CD4-positive, CD25-positive, alpha-beta regulatory T cell (primary cell): Measurements from ENCODE around the gene ANKLE1. TPM values are rescaled to one million over a fixed set of nuclear protein-coding genes. Genes with fewer than 3 reads are reported as not detected.

Experiments
- ATAC-seq, 2 donors: fragments of 150-1000 bp; cut with Tn5 transposase; one replicate each; pipeline ENCODE4 v1.10.0; 2021; ENCODE audit warnings: low read depth in 2 of 2, moderate number of reproducible peaks in 2 of 2, moderate library complexity in 1 of 2
- DNase-seq, 3 donors: peaks; one replicate each; pipeline versions ENCODE4 v3.0.0 to v3.0.0-alpha.2; 2012 to 2022; ENCODE audit warnings: mixed read lengths in 1 of 3
- H3K27ac ChIP-seq: one replicate; pipeline ENCODE4 v1.7.0; 2013; ENCODE audit warnings: mild to moderate bottlenecking, low read length; ENCODE audit not compliant: insufficient read depth, poor library complexity, severe bottlenecking
- H3K27me3 ChIP-seq: one replicate; pipeline ENCODE4 v1.7.0; 2013; ENCODE audit warnings: low read length; ENCODE audit not compliant: control insufficient read depth, insufficient read depth
- H3K36me3 ChIP-seq: one replicate; pipeline ENCODE4 v1.7.0; 2013; ENCODE audit warnings: mild to moderate bottlenecking, low read length, moderate library complexity; ENCODE audit not compliant: control insufficient read depth, insufficient read depth
- H3K4me1 ChIP-seq: 2 replicates; pipeline ENCODE4 v1.7.0; 2013; ENCODE audit warnings: mild to moderate bottlenecking, low read length; ENCODE audit not compliant: insufficient read depth, control insufficient read depth, poor library complexity, severe bottlenecking
- H3K4me3 ChIP-seq: one replicate; pipeline ENCODE4 v1.7.0; 2013; ENCODE audit warnings: low read depth, mild to moderate bottlenecking, low read length, moderate library complexity
- H3K9me3 ChIP-seq, 2 experiments: 1 replicate in 1 of 2; 2 replicates in 1 of 2; pipeline ENCODE4 v1.7.0; 2013; ENCODE audit warnings: low read length in 2 of 2, mild to moderate bottlenecking in 1 of 2, moderate library complexity in 1 of 2; ENCODE audit not compliant: control insufficient read depth in 2 of 2
- H3K27ac Mint-ChIP-seq, 3 donors: one replicate each; pipeline ENCODE4 v1.8.0; 2020 to 2022; ENCODE audit warnings: mild to moderate bottlenecking in 3 of 3, mixed read lengths in 3 of 3, moderate library complexity in 2 of 3
- H3K27me3 Mint-ChIP-seq: one replicate; pipeline ENCODE4 v1.8.0; 2022; ENCODE audit warnings: mild to moderate bottlenecking, mixed read lengths
- H3K36me3 Mint-ChIP-seq: one replicate; pipeline ENCODE4 v1.8.0; 2020; ENCODE audit warnings: mixed read lengths
- H3K4me1 Mint-ChIP-seq, 4 donors: one replicate each; pipeline ENCODE4 v1.8.0; 2020 to 2022; ENCODE audit warnings: mixed read lengths in 4 of 4, mild to moderate bottlenecking in 1 of 4
- H3K4me3 Mint-ChIP-seq, 4 donors: one replicate each; pipeline ENCODE4 v1.8.0; 2020 to 2022; ENCODE audit warnings: mild to moderate bottlenecking in 4 of 4, mixed read lengths in 4 of 4, moderate library complexity in 3 of 4
- H3K9me3 Mint-ChIP-seq, 7 donors: one replicate each; pipeline ENCODE4 v1.8.0; 2020 to 2022; ENCODE audit warnings: mixed read lengths in 7 of 7, mild to moderate bottlenecking in 3 of 7, moderate library complexity in 2 of 7
- polyA plus RNA-seq, 4 donors: library from polyadenylated mRNA; unstranded; fragments of 300-500 nt; fragmentation: Illumina TruSeq; gene quantifications; one replicate each; pipeline ENCODE4 v1.2.3, GENCODE V29; 2021
- total RNA-seq: library from RNA; stranded (reverse); gene quantifications from one replicate; pipeline ENCODE4 v1.2.3, GENCODE V29; 2022

Gene ANKLE1
- total and polyA plus RNA-seq, 5 donors from 2014 or later, result 0.15 to 1.8 (median 1.0) TPM

- Mint-ChIP-seq H3K9me3 (no peaks in the 10 kb centered on the region), H3K36me3 (peaks cover 5% of the 10 kb centered on the region), H3K4me1 (peaks cover 11 to 57% (median 24%) of the 10 kb centered on the region in 4 donors), H3K27me3 (no peaks in the 10 kb centered on the region), H3K4me3 (peak within 1 kb of the TSS; percentile 92 to 99 (median 98)), H3K27ac (peak within 1 kb of the TSS; percentile 94 to 98 (median 97))
- Histone ChIP-seq H3K27me3 (no peaks in the 10 kb centered on the region), H3K4me3 (peak within 1 kb of the TSS; percentile 81), H3K9me3 (no peaks in the 10 kb centered on the region), H3K36me3 (peaks cover 9% of the 10 kb centered on the region), H3K4me1 (peaks cover 35% of the 10 kb centered on the region), H3K27ac (peak within 1 kb of the TSS; percentile 82)
- DNase-seq, result peak; percentile 99 to 100 (median 100)
- peak; percentile 85 to 87 for ATAC-seq
These were observed 27.7 kb downstream of the ANKLE1 start, which contains the start of gene DDA1 for GRCh38 chr19:17309198-17309964. DDA1 (plus strand) TSS chr19:17309563; CDS start chr19:17309655, 92 bp downstream.

- DNase-seq (no peak), ATAC-seq (no peak)
- H3K4me3 ChIP-seq, result peak overlapping the region; percentile 81
- Mint-ChIP-seq H3K27me3 (no peaks in the 10 kb centered on the region), H3K4me1 (peaks cover 11 to 50% (median 21%) of the 10 kb centered on the region in 4 donors), H3K36me3 (peaks cover 5% of the 10 kb centered on the region), H3K9me3 (no peaks in the 10 kb centered on the region), H3K27ac (peak overlapping the region; percentile 94 to 98 (median 97)), H3K4me3 (peak overlapping the region; percentile 92 to 99 (median 98))
- H3K27me3 ChIP-seq, result no peaks in the 10 kb centered on the region
- H3K27ac ChIP-seq, result peak overlapping the region; percentile 82
- peaks cover 32% of the 10 kb centered on the region for H3K4me1 ChIP-seq
- H3K36me3 ChIP-seq, result peaks cover 14% of the 10 kb centered on the region
- no peaks in the 10 kb centered on the region for H3K9me3 ChIP-seq
These were observed 28.3 kb downstream of the ANKLE1 start for GRCh38 chr19:17309965-17310461.

- Histone ChIP-seq H3K27ac (no peak overlapping the region), H3K27me3 (no peaks in the 10 kb centered on the region), H3K36me3 (peaks cover 25% of the 10 kb centered on the region), H3K4me3 (no peak overlapping the region), H3K9me3 (no peaks in the 10 kb centered on the region), H3K4me1 (peaks cover 20% of the 10 kb centered on the region)
- no peaks in the 10 kb centered on the region for H3K9me3 Mint-ChIP-seq
- H3K27ac Mint-ChIP-seq, result peak overlapping the region in 2 of 3 donors; percentile 86 to 90
- peak overlapping the region; percentile 63 to 99 (median 89) for H3K4me3 Mint-ChIP-seq
- ATAC-seq, result no peak
- DNase-seq, result no peak
- no peaks in the 10 kb centered on the region for H3K27me3 Mint-ChIP-seq
- peaks cover 5% of the 10 kb centered on the region for H3K36me3 Mint-ChIP-seq
- H3K4me1 Mint-ChIP-seq, result peaks cover 6 to 39% (median 15%) of the 10 kb centered on the region in 4 donors
These were observed 29.9 kb downstream of the ANKLE1 start for GRCh38 chr19:17311455-17312188.

- DNase-seq (no peak), ATAC-seq (no peak)
- no peak overlapping the region for H3K4me3 ChIP-seq
- H3K9me3 ChIP-seq, result no peaks in the 10 kb centered on the region
- peaks cover 6 to 37% (median 15%) of the 10 kb centered on the region in 4 donors for H3K4me1 Mint-ChIP-seq
- no peaks in the 10 kb centered on the region for H3K27me3 Mint-ChIP-seq
- no peaks in the 10 kb centered on the region for H3K9me3 Mint-ChIP-seq
- no peaks in the 10 kb centered on the region for H3K27me3 ChIP-seq
- H3K36me3 ChIP-seq, result peaks cover 25% of the 10 kb centered on the region
- H3K4me1 ChIP-seq, result peaks cover 17% of the 10 kb centered on the region
- H3K36me3 Mint-ChIP-seq, result peaks cover 5% of the 10 kb centered on the region
- peak overlapping the region in 1 of 4 donors; percentile 92 for H3K4me3 Mint-ChIP-seq
- no peak overlapping the region for H3K27ac Mint-ChIP-seq
- no peak overlapping the region for H3K27ac ChIP-seq
These were observed 30.8 kb downstream of the ANKLE1 start for GRCh38 chr19:17312189-17313113.

GRCh38 chr19:17314007-17314593 lies 32.4 kb downstream of the ANKLE1 start:
- Histone ChIP-seq H3K27ac (no peak overlapping the region), H3K27me3 (no peaks in the 10 kb centered on the region), H3K9me3 (no peaks in the 10 kb centered on the region), H3K4me1 (peaks cover 15% of the 10 kb centered on the region), H3K36me3 (peaks cover 31% of the 10 kb centered on the region), H3K4me3 (no peak overlapping the region)
- ATAC-seq, result no peak
- Mint-ChIP-seq H3K27me3 (no peaks in the 10 kb centered on the region), H3K4me3 (no peak overlapping the region), H3K27ac (no peak overlapping the region), H3K36me3 (peaks cover 4% of the 10 kb centered on the region), H3K4me1 (peaks cover 4 to 28% (median 10%) of the 10 kb centered on the region in 4 donors), H3K9me3 (no peaks in the 10 kb centered on the region)
- DNase-seq, result no peak

- Histone ChIP-seq H3K9me3 (no peaks in the 10 kb centered on the region), H3K4me1 (peaks cover 6% of the 10 kb centered on the region), H3K27ac (no peak overlapping the region), H3K4me3 (no peak overlapping the region), H3K27me3 (no peaks in the 10 kb centered on the region), H3K36me3 (peaks cover 39% of the 10 kb centered on the region)
- Mint-ChIP-seq H3K27me3 (no peaks in the 10 kb centered on the region), H3K4me3 (no peak overlapping the region), H3K36me3 (peaks cover 5% of the 10 kb centered on the region), H3K9me3 (no peaks in the 10 kb centered on the region), H3K4me1 (peaks cover 0 to 6% (median 0%) of the 10 kb centered on the region in 4 donors), H3K27ac (no peak overlapping the region)
- DNase-seq (no peak), ATAC-seq (no peak)
These were observed 37.3 kb downstream of the ANKLE1 start for GRCh38 chr19:17318966-17319365.
